Bronchial epithelial cell (primary cell): ENCODE data around the gene ABLIM2. TPM values are rescaled to one million over a fixed set of nuclear protein-coding genes. Genes with fewer than 3 reads are reported as not detected.

Experiments
- DNase-seq: peaks from one replicate; pipeline ENCODE4 v3.0.0-alpha.2; 2010; ENCODE audit warnings: low read depth
- FAIRE-seq: peaks from 2 replicates; lab custom pipeline; 2011; peaks lifted over from hg19 to GRCh38; lab: Jason Lieb, UNC
- H3K27me3 ChIP-seq: 2 replicates; pipeline ENCODE4 v1.5.1; 2011; ENCODE audit warnings: low read length; ENCODE audit not compliant: control insufficient read depth, insufficient read depth
- H3K36me3 ChIP-seq: 2 replicates; pipeline ENCODE4 v1.5.1; 2011; ENCODE audit warnings: low read length; ENCODE audit not compliant: control insufficient read depth, insufficient read depth
- H3K4me3 ChIP-seq: 2 replicates; pipeline ENCODE4 v1.5.1; 2011; ENCODE audit warnings: mild to moderate bottlenecking, low read depth, low read length, control low read depth
- CTCF ChIP-seq: IDR thresholded peaks from 2 replicates; pipeline ENCODE4 v1.5.1; 2011; ENCODE audit warnings: mild to moderate bottlenecking, moderate library complexity, low read length, control low read depth, inconsistent platforms; ENCODE audit not compliant: insufficient read depth, severe bottlenecking
- total RNA-seq: library from RNA; depleted of rRNA; stranded (reverse); fragments of >200 nt; gene quantifications from 2 replicates; pipeline ENCODE4 v1.2.1, GENCODE V29; 2014

The ABLIM2 gene
- total RNA-seq, 1 donor from 2014 or later: 1.1 TPM

GRCh38 chr4:8083086-8083825, 75.4 kb downstream of the ABLIM2 start:
- Histone ChIP-seq H3K4me3 (no peak overlapping the region), H3K27me3 (peaks cover 8% of the 10 kb centered on the region), H3K36me3 (no peaks in the 10 kb centered on the region)
- TF ChIP-seq CTCF: no peak
- no peak for DNase-seq
- FAIRE-seq: no peak

GRCh38 chr4:8082517-8083055, 76.0 kb downstream of the ABLIM2 start:
- Histone ChIP-seq H3K4me3 (no peak overlapping the region), H3K36me3 (no peaks in the 10 kb centered on the region), H3K27me3 (peaks cover 8% of the 10 kb centered on the region)
- TF ChIP-seq CTCF: no peak
- FAIRE-seq (no peak), DNase-seq (no peak)

- H3K27me3 ChIP-seq: peaks cover 8% of the 10 kb centered on the region
- DNase-seq (no peak), FAIRE-seq (peak; percentile 94)
- no peak overlapping the region for H3K4me3 ChIP-seq
- no peaks in the 10 kb centered on the region for H3K36me3 ChIP-seq
- TF ChIP-seq CTCF: no peak
Observed at GRCh38 chr4:8081621-8082516, 76.7 kb downstream of the ABLIM2 start.

GRCh38 chr4:8081171-8081570, 77.4 kb downstream of the ABLIM2 start:
- no peak for FAIRE-seq
- peaks cover 8% of the 10 kb centered on the region for H3K27me3 ChIP-seq
- no peak for TF ChIP-seq CTCF

GRCh38 chr4:8080754-8081065, 77.9 kb downstream of the ABLIM2 start:
- Histone ChIP-seq H3K4me3 (no peak overlapping the region), H3K36me3 (no peaks in the 10 kb centered on the region), H3K27me3 (peaks cover 8% of the 10 kb centered on the region)
- no peak for FAIRE-seq
- no peak for TF ChIP-seq CTCF
- DNase-seq: no peak

More at GRCh38 chr4:8081171-8081570, 77.4 kb downstream of the ABLIM2 start:
- DNase-seq: no peak
- H3K36me3 ChIP-seq: no peaks in the 10 kb centered on the region
- H3K4me3 ChIP-seq: no peak overlapping the region
